CD4-positive, alpha-beta T cell treated with Interleukin-6 for 4 hours (primary cell): ENCODE results near the gene ACAP2.
"Not testable (repeated sequence)": the region's sequence is repeated elsewhere in the genome, so short reads cannot be mapped to it uniquely, and the experiment has no call there.

Experiments
- DNase-seq: peaks from one replicate; pipeline ENCODE4 v3.0.0-alpha.2; 2020; ENCODE audit warnings: mixed read lengths

Gene ACAP2

DNA sequence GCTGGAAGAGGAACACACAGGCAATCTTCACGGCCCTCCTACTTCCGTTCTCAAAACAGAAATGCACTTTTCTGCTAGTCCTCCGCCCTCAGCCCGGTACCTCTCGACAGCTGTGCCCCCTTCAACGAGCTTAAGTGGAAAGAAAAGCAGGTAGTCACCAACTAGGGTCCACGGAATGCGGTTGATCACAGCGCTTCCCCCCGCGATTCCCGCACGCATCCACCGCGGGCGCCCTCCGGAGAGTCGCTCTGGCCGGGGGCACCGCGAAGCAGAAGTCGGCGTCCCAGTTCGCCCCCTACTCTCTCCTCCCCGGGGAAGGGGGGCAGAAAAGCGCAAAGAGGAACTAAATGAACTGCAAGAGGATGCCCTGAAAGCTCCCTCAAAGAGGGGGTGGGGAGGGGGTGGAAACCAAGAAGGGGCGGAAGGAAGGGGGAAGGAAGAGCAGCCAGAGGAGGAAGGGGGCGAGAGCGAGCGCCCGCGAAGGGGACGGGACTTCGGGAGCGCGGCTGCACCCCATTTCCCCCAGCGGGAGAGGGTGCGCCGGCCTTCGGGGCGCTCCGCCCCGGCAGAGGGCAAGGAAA lies 738 bp downstream of the ACAP2 start:
- DNase-seq = peak; percentile 65

DNA sequence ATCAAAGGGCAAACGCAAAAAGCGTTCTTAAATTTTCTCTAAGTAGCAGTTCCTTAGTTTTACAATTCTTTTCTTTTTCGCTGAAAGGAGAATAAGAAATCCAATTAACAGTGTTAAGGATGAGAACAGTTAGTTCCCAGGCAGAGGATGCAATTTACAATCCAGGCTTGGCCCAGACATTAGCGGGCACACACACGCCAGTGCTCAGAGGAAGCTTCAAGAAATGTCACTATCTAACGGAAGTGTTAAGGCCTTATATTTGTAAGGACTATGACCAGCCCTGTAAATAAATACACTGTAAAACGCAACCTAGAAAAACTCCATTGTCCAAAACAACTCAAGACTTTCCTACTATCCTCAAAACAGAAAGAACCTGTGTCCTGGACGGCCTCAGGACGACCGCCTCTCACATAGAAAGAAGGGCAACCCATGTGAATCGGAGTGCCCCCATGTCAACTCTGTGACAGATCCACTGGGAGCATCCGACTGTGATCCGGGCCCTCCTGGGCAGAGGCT lies 1.3 kb downstream of the ACAP2 start:
- DNase-seq = no peak

DNA sequence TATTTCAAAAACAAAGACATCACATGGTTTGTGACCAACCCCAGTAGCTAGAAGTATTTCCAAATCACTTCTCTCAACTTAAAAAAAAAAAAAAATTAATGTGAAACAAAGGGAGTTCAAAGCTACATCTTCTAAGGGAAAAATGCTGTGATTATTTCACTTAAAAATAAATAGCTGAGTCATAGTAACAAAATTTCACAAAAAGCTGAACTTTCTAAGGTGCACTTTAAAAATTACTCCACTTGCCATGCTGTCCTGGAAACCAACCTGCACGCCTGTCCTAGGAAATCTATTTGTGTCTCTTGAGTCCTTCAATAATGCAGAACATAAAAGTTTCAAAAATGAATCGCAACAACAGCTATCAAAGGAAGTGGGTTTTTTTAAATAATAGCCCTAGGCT lies 1.8 kb downstream of the ACAP2 start:
- no peak for DNase-seq

DNA sequence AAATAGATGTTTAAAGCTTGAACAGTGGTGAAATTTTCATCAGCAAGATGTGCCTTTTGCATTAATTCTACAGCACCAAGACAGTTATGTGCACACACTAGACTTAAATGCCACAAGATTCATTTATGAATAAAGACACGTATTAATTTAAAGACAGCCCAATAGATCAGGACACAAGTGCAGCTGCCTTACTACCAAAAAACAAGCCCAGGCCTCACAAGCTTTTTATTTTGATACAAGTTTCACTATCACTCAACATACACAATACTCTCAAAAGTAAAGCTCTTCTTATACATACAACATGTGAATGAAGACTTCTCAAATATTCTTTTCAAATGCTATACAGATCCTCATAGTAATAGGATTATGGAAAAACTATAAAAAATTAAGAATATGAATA lies 2.4 kb downstream of the ACAP2 start:
- no peak for DNase-seq

DNA sequence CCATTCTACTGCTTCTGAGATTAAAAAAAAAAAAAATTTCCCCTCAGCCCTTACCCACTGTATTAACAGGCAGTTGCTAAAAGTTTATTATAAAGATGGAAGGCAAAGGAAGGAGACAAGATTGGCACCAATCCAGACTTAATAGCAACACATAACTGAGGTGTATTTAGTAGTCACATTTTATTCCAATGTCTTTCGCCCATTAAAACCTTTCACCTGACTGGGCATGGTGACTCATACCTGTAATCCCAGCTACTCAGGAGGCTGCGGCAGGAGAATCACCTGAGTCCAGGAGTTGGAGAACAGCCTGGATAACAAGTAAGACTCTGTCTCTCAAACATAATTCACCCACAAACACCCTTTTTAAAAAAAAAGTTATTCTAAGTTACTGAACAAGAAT lies 4.4 kb downstream of the ACAP2 start:
- no peak for DNase-seq

DNA sequence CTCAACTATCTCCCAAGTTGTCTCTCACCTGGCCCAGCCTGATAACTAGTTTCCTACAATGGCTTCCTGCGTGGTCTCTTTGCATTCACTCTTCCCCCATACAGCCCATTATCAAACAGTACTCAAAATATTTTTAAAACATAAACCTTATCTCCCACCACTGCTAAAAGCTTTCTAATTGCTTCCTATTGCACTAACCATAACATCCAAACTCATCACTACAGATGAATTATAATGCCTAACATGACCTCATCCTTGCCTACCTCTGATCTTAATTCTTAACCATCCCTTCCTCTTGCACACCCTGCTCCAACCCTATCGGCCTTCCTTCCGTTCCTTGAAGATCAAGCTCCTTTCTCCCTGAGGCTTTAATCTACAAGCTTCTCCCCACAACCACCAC lies 17.0 kb downstream of the ACAP2 start:
- no peak for DNase-seq

DNA sequence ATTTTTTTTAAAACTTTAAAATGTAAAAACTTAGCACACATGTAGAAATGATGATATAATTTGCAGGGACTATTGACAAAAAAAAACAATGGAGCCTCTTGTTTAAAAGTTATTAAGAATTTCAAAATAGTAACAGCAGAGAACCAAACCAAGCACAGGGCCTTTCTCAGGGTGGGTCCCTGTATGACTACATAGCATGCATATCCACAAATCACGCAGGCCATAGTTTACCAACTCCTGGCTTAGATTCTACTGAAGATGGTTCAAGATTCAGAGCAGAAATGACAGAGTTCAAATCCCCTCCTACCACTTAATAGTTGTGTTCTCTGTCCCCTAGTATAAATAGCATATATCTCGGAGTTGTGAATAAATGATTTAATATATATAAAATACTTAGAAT lies 19.0 kb downstream of the ACAP2 start:
- no peak for DNase-seq

DNA sequence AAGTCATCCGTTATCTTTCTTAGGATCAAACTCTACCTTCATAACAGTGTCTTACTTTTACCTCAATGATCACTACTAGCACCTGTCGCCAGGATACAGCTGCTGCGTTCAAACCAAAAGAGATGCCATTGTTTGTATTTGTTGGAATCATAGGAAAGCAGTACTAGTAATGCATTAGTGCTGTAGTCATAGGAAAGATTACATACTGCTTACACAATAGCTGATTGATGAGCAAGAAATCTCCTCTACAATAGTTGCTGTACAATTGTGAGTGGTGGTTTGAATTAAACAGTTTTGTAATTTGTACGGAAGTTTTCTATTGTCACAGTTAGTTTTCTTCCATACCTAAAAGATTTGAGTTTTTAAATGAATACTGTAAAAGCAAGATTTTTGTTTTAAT lies 21.4 kb downstream of the ACAP2 start:
- DNase-seq = no peak

DNA sequence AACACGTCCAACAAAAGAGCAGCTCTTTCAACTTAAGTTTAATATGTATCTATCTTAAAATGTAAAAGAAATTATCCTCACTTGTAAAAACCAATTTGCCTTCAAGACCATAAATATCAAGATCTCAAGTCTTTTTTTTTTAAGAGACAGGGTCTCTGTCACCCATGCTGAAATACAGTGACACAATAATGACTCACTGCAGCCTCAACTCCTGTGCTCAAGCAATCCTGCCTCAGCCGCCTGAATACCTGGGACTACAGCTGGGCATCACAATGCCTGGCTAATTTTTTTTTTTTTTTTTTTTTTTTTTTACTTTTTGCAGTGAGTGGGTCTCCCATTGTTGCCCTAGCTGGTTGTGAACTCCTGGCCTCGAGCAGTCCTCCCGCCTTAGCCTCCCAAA lies 26.0 kb downstream of the ACAP2 start:
- DNase-seq = no peak

DNA sequence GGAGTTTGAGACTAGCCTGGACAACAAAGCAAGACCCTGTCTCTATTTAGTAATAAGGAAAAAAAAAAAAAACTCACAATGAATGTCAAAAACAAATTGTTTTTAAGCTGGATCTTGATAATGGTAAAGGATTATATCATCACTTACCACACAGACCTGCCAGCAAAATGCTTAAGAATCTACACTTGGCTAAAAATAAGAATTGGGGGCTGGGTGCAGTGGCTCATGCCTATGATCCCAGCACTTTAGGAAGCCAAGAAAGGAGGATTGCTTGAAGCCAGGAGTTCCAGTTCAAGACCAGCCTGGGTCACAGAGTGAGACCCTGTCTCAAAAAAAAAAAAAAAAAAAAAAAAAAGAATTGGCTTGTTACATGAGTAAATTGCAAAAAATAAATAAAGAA lies 31.0 kb downstream of the ACAP2 start:
- no peak for DNase-seq

DNA sequence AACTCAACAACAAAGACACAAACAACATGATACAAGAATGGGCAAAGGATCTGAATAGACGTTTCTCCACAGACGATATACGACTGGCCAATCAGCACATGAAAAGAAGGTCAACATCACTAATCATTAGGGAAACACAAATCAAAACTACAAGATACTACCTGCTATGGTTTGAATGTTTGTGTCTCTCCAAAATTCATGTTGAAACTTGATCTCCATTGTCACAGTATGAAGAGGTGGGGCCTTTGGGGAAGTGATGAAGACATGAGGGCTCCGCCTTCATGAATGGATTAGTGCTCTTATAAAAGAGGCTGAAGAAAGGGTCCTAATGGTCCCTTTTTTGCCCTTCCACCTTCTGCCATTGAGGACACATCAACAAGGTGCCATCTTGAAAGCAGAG lies 32.3 kb downstream of the ACAP2 start:
- no peak for DNase-seq

DNA sequence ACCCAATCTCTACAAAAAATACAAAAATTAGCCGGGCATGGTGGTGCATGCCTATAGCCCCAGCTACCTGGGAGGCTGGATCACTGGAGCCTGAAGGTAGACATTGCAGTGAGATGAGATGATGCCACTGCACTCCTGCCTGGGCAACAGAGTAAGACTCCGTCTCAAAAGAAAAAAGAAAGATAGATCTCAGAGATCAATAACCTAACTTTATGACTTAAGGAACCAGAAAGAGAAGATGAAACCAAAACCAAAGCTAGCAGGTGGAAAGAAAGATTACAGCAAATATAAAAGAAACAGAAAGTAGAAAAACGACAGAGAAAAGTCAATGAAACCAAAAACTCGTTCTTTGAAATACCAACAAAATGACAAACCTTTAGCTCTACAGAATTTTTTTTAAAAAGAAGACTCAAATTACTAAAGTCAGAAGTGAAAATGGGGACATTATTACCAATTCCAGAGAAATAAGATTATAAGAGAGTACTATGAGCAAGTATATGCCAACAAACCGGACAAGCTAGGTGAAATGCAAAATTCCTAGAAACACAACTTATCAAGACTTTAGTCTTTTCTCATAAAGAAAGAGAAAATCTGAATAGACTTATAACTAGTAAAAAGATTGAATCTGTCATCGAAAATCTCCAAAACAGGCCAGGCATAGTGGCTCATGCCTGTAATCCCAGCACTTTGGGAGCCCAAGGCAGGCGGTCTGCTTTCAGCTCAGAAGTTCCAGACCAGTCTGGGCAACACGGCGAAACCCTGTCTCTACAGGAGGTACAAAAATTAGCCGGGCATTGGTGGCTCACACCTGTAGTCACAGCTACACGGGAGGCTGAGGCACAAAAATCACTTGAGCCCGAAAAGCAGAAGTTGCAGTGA lies 35.0 kb downstream of the ACAP2 start:
- DNase-seq = no peak

DNA sequence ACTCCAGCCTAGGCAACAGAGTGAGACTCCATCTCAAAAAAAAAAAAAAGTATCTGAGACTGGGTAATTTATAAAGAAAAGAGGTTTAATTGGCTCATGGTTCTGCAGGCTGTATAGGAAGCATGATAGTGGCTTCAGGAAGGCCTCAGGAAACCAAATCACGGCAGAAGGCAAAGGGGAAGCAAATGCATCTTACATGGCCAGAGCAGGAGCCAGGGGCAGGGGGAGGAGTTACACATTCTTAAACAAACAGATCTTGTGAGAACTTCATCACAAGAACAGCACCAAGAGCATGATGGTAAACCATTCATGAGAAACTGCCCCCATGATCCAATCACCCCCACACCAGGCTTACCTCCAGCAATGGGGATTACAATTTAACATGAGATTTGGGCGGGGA lies 37.2 kb downstream of the ACAP2 start:
- DNase-seq = no peak

DNA sequence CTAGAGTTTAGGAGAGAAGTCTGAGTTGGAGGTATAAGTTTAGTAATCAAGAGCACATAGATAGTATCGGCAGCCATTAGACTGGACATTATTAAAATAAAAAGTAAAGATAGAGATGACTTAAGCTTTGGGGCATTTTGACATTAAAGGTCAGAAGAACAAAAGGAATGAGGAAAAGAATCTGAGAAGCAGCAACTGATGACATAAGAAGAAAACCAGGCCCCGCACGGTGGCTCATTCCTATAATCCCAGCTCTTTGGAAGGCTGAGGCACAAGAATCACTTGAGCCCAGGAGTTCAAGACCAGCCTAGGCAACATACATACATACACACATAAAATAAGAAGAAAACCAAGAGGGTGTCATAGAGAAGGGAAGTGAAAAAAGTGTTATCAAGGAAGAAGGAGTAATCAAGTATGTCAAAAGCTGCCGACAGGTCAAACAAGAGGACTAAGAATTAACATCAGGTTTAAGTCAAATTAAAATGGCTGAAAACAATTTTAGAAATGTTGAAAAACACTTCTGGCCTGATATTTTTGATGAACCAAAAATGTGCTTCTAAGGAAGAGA lies 38.9 kb downstream of the ACAP2 start:
- no peak for DNase-seq

DNA sequence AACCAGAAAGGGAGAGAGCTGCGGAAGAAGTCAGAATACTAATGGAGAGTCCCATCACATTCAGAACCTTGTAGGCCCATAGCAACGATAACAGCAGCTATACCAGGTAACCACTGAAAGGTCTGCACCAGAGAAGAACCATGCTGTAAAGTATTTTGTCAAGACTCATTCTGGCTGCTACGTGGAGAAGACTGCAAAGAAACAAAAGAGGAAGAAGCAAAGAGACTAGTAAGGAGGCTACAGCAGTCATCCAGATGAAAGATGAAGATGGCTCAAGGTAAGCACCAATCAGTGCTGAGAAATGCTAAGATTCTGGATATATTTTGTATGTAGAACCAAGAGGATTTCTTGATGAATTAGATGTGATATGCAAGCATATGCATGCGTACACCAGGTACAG lies 39.6 kb downstream of the ACAP2 start:
- no peak for DNase-seq

DNA sequence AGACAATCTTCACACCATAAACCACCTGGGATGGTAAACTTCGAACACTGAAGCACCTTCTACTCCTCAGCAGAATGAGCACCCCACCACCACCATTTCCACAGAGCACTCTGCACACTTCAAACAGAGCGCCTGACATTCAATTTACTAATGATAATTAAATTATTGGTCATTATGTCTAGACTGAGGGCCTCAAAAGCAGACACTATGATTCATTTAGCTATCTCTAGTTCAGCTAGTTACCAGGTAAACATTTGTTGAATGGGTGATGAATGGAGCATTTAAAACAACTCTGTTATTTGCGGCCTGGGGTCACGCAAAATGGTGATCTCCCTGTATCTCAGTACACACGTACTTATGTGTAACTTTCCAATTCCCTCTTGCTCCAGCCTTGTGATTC lies 40.9 kb downstream of the ACAP2 start:
- no peak for DNase-seq

DNA sequence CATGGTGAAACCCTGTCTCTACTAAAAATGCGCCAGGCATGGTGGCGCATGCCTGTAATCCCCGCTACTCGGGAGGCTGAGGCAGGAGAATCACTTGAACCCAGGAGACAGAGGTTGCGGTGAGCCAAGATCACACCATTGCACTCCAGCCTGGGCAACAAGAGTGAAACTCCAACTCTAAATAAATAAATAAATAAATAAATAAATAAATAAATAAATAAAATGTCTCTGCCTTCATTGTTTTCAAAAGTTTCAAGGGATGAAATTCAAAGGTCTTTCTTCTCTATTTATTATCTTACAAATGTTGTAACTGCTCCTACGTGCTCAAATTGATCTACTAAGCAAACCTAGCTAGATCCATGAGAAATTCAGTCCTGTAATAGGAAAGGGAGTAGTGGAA lies 44.4 kb downstream of the ACAP2 start:
- DNase-seq = not testable (repeated sequence)

DNA sequence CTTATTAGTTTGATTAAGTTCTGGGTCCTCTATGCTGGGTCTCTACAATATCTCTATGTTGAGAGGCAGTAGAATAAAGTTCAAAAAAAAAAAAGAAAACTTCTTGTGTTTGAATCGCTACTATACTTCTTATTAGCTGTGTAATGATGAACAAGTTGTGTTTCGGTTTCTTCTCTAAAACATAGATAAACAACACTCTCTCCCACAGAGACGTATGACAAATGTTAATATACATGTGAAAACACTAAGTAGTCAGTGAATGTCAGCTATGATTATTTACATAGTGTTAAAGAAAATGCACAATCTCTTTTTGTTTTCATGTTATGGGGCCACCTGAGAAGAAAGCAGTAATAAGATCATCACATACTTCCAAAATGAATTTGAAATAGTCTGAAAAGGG lies 45.3 kb downstream of the ACAP2 start:
- DNase-seq = no peak

DNA sequence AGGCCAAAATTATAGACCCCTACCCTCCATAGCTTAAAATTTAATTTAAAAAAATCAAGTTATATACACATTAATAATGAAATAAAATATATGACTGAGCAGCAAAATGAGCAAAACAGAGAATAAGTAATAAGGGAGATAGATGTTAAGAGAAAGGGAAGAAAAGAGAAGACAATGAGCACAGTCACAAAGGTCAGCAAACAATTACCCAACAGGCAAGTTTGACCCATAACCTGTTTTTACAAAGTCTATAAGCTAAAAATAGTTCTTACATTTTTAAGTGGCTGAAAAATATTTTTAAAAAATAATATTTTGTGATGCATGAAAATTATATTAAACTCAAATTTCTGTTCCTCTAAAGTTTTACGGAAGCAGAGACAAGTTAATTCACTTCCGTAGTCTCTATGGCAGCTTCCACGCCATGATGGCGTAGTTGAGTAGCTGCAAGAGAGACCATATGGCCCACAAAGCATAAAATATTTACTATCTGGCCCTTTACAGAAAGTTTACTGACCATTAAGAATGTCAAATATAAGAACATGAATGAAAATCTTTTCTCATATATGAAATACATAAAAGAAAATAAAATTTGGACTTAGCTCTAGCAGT lies 47.5 kb downstream of the ACAP2 start:
- no peak for DNase-seq

DNA sequence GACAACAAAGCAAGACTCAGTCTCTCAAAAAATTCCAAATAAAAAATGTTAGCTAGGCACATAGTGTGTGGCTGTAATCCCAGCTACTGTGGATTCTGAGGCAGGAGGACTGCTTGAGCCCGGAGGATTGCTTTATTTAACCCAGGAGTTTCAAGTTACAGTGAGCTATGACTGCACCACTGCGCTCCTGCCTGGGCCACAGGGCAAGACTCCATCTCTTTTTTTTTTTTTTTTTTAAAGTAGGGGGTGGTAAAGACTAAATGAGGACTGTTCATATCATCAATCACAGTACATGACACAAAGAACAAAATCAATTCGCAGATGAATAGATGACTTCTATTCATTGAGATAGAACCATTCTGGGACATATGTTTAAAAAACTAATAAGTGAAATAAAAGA lies 48.1 kb downstream of the ACAP2 start:
- no peak for DNase-seq

DNA sequence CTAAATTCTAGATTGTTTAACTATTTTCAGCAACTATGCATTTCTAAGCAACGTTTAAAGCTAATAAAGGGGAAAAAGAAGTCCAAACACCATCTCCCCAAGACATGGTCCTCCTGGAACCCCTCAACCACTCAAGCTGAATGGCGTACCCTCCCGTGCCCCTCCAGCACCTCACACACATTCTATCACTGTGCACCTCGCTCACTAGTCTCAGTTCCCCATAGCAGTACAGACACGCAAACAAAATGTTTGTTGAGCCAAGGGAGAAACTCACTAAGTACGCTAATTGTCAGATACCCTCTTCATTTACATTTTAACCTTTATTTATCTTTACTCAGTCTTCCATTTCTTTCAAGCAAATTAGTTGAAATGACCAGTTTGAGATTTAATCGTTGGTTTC lies 48.8 kb downstream of the ACAP2 start:
- no peak for DNase-seq

DNA sequence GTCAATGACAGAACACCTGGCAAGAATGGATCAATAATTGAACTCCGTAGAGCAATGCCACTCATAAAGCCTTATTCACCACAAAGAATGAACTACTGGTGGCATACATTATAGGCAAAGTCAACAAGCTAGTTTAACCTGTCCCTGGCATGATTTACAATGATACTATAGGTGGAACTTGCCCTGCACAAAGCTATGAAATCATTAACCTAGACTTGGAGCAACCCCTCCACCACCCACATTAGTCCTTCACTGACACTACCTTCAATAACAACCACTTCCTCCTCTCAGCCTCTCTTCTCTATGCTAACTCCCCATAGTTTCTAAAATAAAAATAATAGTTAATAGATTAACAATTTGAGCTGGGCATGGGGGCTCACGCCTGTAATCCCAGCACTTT lies 54.4 kb downstream of the ACAP2 start:
- DNase-seq = no peak

DNA sequence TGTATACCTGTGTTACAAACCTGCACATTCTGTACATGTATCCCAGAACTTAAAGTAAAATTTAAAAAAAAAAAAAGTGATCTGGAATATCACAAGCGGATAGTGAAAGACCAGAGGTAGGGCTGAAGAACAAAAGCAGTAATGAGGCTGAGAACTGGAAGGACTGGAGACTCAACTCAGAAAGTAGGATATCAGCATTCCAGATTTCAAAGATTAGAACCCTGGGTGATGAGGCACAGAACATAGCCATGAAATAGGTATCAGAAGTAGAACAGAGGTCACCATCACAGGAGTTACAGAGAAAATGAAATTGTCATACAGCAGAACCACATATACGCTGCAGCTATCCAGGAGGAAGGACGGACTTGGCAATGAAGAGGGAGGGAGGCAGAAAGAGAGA lies 56.1 kb downstream of the ACAP2 start:
- no peak for DNase-seq

DNA sequence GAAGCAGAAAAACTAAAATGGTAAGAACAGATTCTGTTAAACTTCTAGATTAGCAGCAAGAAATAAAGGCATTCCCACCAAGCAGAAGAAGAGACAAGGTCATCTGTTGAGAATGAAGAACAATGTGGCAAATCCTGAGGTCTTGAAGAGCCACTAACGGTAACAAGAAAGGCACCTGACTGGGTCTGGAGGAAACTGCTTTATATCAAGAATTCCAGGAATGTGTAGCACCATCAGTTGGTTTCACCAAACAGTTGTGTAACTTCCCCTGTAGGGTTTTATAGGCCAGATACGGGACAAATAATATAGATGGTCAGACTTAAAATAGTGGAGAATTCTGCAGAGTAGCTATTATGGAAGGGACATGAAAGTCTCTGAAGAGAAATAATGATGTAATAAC lies 57.3 kb downstream of the ACAP2 start:
- no peak for DNase-seq
